Stimulated activated CD4-positive, alpha-beta T cell treated with anti-CD3 and anti-CD28 coated beads, Interleukin-1b, Interleukin-23, amount 100 ng/mL, for 4 hours (primary cell): ENCODE data around the gene SPTBN2.
"Not testable (repeated sequence)": the region's sequence is repeated elsewhere in the genome, so short reads cannot be mapped to it uniquely, and the experiment has no call there.

Experiments
- DNase-seq, 2 donors: peaks; one replicate each; pipeline ENCODE4 v3.0.0-alpha.2; 2020; ENCODE audit warnings: low read depth in 2 of 2

The SPTBN2 gene

DNA sequence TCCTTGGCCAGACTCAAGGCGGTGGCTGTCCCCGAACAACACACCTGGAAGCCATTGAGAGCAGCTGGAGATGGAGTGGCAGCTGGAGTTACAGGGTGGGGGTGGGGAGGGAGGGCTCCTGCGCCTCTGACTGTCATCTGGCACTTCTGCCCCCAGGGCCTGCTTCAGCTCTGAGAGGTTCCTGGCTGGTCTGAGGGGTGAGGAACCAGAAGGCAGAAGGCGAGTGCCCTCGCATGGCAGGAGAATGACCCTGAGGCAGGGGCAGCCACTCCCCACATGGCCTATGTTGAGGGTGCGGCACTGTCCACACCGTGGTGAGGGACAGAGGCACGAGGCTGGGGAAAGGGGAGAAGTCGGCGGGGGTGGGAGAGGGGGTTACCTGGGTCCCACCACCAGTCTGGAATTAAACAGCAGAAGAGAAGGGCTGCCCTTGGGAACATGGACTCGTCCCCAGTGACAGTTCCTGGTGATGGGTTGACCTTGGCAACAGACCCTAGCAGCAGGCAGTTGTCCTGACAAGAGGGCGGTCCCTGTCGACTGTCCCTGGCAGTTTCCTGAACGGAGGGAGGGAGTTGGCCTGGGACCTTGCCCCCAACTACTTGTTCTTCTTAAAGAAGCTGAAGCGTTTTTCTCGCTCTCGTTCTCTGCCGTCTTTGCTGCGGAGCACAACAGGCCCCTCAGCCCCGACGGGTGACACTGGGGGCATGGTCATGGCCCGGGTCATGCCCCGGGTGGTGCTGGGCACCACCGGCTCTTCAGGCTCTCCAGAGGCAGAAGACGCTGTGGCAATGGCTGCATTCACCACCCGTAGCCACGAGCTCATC lies 43.5 kb downstream of the SPTBN2 start:
- DNase-seq: no peak

DNA sequence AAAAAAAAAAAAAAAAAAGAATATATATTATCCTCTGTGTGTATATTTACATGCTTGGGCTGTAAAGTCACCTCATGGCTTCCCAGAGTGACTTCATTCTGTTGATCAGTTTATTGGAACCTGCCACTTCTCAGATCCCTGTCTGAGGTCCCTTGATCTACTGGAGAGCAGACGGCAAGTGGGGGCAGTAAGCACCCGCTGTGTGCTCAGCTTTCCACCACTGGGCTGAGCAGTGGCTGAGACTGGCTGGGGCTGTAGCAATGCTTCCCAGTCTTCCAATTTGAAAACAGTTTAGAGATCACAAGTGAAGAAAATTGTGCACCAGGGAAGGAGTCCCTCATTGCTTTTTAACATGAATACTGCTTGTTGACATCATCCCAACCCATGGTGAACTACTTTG lies 44.4 kb downstream of the SPTBN2 start:
- no peak for DNase-seq

DNA sequence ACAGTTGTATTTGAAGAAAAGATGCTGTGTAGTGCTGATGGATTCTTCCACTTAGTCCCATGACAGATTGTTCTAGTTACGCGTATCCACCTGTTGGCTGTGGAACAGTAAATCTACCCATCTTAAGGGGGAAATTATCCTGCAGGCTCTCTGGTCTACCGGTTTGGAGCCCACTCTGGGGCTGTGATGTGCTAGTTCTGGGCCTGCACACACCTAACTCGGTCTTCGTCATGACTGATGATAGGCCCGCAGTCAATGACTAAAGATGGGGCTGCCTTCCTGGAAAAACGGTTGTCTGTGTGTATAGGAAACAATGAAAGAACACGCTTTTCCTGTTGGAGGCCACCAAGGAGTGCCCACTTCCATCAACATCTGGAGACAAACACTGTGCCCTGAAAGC lies 45.1 kb downstream of the SPTBN2 start:
- no peak for DNase-seq

DNA sequence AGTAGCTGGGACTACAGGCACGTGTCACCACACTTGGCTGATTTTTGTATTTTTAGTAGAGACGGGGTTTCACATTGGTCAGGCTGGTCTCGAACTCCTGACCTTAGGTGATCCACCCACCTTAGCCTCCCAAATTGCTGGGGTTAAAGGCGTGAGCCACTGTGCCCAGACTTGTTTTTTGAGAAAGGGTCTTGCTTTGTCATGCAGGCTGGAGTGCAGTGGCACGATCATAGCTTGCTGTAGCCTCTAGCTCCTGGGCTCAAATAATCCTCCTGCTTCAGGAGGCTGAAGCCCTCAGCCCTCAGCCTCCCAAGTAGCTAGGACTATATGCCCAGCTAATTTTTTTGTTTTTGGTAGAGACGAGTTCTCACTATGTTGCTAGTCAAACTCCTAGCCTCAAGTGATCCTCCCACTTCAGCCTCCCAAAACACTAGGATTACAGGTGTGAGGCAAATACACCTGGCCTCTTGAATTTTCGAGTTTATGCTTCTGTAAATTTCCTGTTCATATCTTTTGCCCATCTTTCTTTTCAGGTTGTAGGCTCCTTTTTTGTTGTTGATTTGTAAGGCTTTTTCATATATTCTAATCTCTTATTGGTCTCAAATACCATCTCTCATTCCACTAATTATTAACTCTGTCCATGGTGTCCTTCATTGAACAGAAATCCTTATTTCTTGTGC lies 47.9 kb downstream of the SPTBN2 start:
- DNase-seq: no peak

DNA sequence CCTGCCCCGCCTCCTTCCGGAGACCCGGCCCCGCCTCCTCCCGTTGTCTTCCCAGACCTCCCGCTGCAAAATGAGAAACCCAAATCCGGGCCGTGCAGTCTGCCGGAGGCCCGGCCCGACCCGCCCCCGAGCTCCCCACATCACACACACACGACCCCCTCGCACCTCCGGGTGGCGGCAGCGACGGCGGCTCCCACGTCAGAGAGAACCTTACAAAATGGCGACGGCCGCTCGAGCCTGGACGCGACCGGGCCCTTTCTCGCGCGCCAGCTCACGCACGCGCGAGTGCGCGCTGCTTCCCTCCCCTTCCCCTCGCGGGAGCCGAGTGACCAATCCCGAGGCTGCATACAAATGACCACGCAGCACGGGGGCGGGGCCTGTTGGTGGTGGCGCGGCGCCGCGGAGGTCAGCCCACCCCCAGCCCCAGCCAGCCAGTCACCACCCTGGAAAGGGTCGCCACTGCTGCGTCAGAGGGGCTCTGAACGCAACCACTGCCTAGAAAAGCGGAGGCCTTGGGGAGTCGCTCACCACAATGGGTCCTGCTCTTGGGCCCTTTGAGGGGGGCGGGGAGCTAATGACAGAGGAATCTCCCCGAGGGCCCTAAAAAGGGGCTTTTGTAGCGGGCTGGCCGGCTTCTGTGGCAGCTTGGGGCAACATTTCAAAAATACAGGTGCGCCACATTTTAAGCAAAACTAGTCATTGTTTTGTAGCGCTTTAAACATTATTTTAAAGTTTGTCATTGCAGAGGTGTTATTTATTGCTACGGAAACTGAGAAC lies 51.2 kb downstream of the SPTBN2 start, which contains the start of gene RBM4B:
Gene RBM4B (minus strand): TSS at position 289 of the 777 bp plus-strand sequence. CDS start 808 bp downstream, outside the sequence.
- peak; percentile 82 to 92 for DNase-seq

DNA sequence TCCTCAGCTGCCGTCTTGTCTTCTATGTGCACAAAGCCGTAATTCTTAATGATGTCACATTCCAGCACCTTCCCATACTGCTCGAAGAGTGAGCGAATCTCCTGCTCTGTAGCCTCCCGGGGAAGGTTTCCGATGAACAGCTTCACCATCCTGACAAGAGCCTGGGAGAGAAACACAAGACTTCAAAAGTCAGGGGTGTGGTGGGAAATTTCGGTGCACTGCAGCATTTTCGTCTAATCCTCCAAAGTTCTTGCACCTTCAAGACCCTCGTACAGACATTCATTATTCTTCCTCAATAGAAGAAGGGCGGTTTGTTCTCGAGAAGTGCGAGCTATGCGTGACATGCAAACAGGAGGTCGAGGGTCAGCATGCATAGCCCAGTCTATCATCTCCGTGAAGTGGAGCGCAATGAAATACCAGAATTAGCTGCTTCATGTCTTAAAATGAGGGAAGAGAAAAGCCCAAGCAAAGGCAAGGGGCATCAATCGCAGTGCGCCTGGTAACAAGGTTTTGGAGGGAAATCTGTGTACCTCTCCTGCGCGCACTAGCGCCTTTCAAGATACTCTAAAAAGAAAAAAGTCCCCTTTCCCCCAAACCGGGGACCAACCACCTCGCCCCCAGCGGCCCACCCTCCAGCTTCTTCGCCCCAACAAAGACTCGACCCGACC lies 52.0 kb downstream of the SPTBN2 start:
- no peak for DNase-seq

DNA sequence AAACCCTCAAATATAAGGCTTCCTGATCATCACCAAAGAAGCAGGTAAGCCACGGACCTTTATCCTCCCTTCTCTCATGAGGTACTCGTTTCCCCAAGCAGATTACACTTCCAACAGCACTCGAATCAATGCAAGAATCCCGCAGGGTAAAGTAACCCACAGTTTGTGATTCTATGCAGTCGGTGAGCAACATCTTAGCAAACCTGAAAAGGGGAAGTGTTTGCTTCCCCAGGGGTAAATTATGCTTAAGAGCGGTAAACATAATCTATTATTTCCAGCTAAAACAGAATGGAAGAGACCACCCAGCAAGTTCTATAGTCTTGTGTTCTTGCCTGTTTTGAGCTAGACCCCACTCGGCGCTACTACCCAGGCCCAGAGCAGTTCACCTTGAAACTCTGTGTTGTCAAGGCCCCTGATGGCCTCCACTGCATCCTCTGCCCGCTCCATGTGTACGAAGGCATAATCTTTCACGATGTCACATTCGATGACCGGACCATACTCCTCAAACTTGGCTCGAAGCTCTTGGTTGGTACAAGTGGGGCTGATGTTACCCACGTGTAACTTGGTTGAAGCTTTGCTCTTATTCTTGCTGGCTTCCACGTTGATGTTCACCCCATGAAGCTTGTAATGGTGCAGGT lies 52.6 kb downstream of the SPTBN2 start:
- DNase-seq: no peak

DNA sequence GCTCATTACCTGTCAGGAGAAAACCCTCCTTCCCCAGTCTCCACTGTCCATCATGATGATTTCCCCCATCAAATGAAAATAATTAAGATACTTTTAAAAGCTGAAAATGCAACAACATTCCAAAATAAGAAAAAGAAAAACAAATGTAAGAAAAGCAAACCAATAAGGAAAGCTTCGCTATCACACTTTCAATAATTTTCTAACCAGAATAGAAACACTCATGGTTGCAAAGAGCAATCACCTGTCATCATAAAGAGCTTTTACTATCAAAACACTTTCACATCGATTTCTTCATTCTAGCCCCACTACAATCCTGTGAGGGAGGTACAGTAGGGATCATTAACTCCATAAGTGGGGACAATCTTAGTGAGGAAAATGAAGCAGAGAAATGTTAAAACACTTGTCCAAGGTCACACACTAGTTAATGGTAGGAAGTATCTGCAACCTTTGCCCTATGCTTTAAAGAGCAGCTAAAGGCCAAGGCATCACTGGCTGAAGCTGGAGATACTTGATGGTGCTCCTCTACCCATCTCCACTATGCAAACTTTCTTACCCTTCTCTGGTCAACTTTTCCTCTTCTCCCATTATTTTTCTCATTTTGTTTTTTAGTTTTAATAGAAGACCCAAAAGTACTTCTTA lies 53.9 kb downstream of the SPTBN2 start:
- DNase-seq: no peak

DNA sequence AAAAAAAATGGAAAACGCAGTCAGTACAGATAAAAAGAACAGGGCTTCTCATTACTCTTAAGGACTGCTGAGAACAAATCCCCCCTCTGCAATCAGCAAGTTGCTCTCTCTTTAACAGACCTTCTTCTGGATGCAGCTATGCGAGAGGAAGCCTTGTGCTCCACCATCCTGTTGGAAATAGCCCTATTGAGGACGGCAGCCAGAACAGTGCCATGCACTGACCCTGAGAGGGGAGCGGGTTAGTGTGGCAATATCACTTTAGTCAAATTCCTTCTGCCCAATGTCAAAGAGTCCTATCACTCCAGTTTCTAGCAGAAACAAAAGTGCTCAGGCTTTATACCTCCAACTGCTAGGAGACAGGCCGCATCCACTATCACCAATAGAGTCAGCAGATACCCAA lies 58.2 kb downstream of the SPTBN2 start:
- DNase-seq: no peak

DNA sequence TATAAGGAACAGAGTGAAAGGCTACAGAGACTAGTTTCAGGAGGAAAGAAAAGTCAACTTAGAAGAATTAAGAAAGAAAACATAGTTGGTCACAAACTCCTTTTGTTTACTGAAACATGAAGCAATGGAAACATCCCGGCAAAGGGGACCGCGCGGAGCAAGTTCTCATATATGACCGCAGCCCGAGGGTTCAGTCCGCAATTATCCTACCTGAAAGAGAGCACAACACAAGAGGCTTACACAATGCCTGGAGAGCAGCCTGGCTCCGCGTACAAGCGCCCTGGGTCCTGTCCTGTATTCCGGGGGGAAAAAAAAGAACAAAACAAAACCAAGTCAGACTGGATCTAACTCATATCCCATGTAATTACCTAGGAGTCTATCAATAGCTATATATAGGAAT lies 63.6 kb downstream of the SPTBN2 start:
- DNase-seq: no peak

DNA sequence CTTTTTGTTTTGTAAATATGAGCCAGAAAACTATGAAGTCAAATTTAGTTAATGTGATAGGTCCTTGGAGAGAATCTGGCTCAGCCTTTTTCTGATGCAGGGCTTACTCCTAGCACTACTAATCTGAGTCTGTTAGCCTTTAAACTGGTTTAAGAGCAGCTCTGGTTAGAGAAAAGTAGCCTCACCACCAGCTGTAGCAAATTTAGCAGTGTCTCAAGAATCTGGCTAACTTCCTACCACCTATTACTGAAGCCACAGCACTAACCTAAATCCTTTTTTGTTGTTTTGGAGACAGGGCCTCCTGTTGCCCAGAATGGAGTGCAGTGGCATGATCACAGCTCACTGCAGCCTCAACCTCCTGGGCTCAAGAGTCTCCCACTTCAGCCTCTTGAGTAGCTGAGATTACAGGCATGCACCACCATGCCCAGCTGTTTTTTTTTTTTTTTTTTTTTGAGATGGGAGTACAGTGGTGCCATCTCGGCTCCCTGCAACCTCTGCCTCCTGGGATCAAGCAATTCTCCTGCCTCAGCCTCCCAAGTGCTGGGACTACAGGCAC lies 65.2 kb downstream of the SPTBN2 start:
- no peak for DNase-seq

DNA sequence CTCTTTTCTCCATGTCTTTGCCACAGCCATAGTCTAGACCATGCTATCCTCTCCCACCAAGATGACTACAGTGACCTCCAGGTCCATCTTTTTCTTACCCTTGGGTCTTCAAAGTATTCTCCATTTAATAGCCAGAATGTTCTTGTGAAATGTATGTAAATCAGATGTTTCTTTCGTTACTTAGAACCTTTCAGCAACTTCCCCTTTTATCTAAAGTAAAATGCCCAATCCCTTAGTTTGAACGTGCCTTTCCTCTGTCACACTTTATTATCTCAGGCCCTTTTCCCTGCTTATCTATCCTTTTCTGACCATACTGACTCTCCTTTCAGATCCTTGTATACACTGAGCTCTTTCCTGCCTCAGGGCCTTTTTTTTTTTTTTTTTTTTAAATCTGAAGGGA lies 69.3 kb downstream of the SPTBN2 start:
- DNase-seq: no peak

DNA sequence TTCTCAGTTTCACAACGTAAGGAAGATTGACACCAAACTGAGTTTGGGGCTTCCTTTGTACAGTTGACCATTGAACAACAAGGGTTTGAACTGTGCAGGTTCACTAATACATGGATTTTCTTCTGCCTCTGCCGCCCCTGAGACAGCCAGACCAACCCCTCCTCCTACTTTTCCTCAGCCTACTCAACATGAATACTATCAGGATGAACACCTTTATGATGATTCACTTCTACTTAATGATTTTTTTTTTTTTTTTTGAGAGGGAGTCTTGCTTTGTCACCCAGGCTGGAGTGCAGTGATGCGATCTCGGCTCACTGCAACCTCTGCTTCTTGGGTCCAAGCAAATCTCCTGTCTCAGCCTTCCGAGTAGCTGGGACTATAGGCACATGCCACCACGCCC lies 75.9 kb downstream of the SPTBN2 start:
- no peak for DNase-seq

DNA sequence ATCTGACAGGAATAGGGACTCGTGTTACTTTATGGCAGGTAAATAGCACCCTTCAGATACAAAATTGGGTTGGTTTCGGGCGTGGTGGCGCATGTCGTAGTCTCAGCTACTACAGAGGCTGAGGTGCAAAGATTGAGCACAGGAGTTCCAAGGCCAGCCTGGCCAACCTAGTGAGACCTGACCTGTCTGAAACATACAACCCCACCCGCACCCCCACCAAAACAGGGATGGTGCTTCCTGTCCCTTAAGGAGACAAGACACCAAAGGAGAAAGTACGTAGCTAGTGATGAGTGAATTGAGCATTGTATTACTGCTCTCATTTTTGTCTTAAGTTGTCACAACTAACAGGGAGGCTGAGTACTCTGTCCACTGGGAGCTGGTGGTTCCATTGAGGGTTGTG lies 76.4 kb downstream of the SPTBN2 start:
- no peak for DNase-seq

DNA sequence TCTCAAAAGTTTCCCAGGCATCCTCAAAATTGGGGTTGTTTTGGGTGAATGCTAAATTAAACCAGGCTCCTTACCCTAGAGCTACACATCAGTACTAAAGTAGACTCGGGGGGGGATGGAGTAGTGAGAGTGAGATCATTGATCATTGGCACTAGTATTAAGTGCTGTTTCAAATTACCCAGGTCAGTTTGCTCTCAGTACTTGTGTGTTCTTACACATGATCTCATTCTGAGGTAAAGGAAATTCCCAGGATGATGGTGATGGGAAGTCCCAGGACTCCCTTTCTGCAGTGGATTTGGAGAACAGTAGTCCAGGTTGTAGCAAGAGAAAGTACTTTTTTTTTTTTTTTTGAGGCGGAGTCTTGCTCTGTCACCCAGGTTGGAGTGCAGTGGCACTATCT lies 78.0 kb downstream of the SPTBN2 start:
- no peak for DNase-seq

DNA sequence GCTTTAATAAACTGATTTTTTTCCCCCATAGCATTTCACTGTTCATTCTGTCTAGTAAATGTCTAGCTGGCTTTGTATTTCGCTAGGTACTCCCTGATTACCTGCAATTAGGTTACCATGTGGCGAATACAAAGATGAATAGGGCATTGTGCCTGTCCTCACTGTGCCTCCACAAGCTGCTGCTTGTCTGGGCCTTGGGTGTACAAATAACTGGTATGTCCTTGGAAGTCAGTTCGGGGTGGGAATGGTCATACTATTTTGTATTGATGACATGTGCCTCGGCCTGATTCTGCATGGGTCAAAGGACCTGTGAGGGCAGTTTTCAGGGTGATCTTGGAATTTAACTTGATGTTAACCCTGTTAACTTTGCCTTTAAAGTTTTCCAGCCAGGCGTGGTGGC lies 79.1 kb downstream of the SPTBN2 start:
- no peak for DNase-seq

DNA sequence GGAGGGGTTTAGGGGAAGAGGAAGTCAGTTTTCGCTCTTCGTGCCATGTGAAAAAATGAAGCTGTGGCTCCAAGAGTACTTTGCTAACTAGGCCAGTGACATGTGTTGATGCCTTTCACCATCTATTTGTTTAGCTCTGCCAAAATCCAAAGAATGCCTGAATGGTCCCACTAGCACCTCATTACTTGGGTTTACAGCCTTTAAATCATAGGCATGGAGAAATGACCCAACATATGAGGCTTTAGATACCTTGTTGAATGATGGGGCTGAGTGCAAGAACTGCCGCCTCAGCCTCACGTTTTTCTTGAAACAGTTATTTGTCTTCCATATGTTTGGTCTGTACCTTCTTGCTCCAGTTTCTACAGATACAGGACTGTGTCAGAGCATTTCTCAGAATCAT lies 82.2 kb downstream of the SPTBN2 start:
- no peak for DNase-seq

DNA sequence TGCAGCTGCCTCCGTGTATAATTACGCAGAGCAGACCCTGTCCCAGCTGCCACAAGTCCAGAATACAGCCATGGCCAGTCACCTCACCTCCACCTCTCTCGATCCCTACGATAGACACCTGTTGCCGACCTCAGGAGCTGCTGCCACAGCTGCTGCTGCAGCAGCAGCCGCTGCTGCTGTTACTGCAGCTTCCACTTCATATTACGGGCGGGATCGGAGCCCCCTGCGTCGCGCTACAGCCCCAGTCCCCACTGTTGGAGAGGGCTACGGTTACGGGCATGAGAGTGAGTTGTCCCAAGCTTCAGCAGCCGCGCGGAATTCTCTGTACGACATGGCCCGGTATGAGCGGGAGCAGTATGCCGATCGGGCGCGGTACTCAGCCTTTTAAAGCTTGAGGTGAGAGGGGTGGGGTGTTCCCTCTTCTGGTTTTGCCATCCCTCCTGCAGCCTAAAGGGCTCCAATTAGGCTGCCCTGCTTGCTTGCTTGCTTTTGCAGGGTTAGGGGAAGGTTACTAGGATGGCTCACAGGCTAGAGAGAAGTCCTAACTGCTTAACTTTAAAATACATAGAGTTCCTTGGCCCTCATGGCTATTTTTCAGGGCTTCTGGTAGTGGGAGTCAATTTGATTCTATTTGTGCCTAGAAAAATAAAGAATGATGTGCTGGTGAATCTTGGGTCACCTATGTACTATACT lies 85.1 kb downstream of the SPTBN2 start:
- no peak for DNase-seq

DNA sequence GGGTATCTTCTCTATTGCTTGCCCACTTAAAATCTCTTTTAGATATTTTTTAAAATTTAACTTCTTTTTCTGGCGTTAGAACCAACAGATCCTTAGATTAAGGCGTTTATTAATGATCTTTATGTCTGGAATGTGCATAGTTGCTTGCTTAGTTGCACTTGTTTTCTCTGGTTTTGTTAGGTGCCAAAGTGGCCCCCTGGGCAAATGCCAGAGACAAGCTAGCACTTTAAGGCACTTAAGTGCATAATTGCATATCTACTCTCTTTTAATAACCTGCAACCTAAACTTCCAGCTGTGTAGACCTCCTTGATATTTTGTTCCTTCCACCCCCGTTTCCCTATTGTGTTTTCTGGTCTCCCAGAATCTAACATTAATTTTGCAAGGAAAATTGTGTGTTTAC lies 87.2 kb downstream of the SPTBN2 start:
- DNase-seq: no peak

DNA sequence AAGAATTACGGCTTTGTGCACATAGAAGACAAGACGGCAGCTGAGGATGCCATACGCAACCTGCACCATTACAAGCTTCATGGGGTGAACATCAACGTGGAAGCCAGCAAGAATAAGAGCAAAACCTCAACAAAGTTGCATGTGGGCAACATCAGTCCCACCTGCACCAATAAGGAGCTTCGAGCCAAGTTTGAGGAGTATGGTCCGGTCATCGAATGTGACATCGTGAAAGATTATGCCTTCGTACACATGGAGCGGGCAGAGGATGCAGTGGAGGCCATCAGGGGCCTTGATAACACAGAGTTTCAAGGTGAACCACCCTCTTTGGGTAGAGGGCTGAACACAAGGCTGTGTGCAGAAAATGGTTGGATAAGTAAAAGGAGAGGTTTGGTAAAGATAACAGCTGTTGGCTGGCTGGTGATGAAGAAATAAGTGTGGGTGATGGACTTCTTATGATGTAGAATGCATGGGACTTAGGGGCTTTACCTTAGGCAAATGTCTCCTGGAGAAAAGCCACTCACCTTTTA lies 89.1 kb downstream of the SPTBN2 start:
- not testable (repeated sequence) for DNase-seq
